ENCODE measurements around the gene GBGT1. TPM values are rescaled to one million over a fixed set of nuclear protein-coding genes. Genes with fewer than 3 reads are reported as not detected.

GBGT1 gene
- total and polyA plus RNA-seq, 5 donors from 2014 or later, result 0.67 to 1.6 (median 1.5) TPM; not detected in 2

GRCh38 chr9:133117271-133118178, 46.2 kb downstream of the GBGT1 start:
- Mint-ChIP-seq H3K27ac (peak overlapping the region; percentile 23 to 78 (median 71)), H3K4me1 (peaks cover 0 to 87% (median 29%) of the 10 kb centered on the region in 4 donors)
- DNase-seq, result no peak

GRCh38 chr9:133116346-133117231, 47.1 kb downstream of the GBGT1 start:
- H3K27ac Mint-ChIP-seq, result peak overlapping the region; percentile 38 to 95 (median 93)
- H3K9me3 ChIP-seq (ENCODE audit: control insufficient read depth in 2 of 2, low read length in 2 of 2), result no peaks in the 10 kb centered on the region
- H3K4me1 ChIP-seq (ENCODE audit: control insufficient read depth, insufficient read depth, low read length, poor library complexity, severe bottlenecking), result peaks cover 90% of the 10 kb centered on the region
- peak overlapping the region; percentile 77 for H3K27ac ChIP-seq (ENCODE audit: insufficient read depth, low read length, poor library complexity, severe bottlenecking)
- no peaks in the 10 kb centered on the region for H3K36me3 Mint-ChIP-seq
- no peak for DNase-seq
- no peaks in the 10 kb centered on the region for H3K27me3 ChIP-seq (ENCODE audit: control insufficient read depth, insufficient read depth, low read length)
- no peaks in the 10 kb centered on the region for H3K9me3 Mint-ChIP-seq
- peaks cover 7% of the 10 kb centered on the region for H3K36me3 ChIP-seq (ENCODE audit: control insufficient read depth, insufficient read depth, low read length)
- H3K27me3 Mint-ChIP-seq, result no peaks in the 10 kb centered on the region
- H3K4me3 ChIP-seq (ENCODE audit: low read depth, low read length), result no peak overlapping the region
- H3K4me3 Mint-ChIP-seq, result peak overlapping the region in 1 of 4 donors; percentile 68
- peaks cover 0 to 80% (median 22%) of the 10 kb centered on the region in 4 donors for H3K4me1 Mint-ChIP-seq
- no peak for ATAC-seq (ENCODE audit: low read depth in 2 of 2)

More at GRCh38 chr9:133117271-133118178, 46.2 kb downstream of the GBGT1 start:
- Mint-ChIP-seq H3K27me3 (no peaks in the 10 kb centered on the region), H3K36me3 (no peaks in the 10 kb centered on the region), H3K9me3 (no peaks in the 10 kb centered on the region), H3K4me3 (peak overlapping the region in 3 of 4 donors; percentile 52 to 59 (median 54))
- ATAC-seq (ENCODE audit: low read depth in 2 of 2), result no peak
- Histone ChIP-seq H3K9me3 (ENCODE audit: control insufficient read depth in 2 of 2, low read length in 2 of 2) (no peaks in the 10 kb centered on the region), H3K27me3 (ENCODE audit: control insufficient read depth, insufficient read depth, low read length) (no peaks in the 10 kb centered on the region), H3K4me1 (ENCODE audit: control insufficient read depth, insufficient read depth, low read length, poor library complexity, severe bottlenecking) (peaks cover 94% of the 10 kb centered on the region), H3K36me3 (ENCODE audit: control insufficient read depth, insufficient read depth, low read length) (no peaks in the 10 kb centered on the region), H3K27ac (ENCODE audit: insufficient read depth, low read length, poor library complexity, severe bottlenecking) (peak overlapping the region; percentile 15), H3K4me3 (ENCODE audit: low read depth, low read length) (no peak overlapping the region)

DNA sequence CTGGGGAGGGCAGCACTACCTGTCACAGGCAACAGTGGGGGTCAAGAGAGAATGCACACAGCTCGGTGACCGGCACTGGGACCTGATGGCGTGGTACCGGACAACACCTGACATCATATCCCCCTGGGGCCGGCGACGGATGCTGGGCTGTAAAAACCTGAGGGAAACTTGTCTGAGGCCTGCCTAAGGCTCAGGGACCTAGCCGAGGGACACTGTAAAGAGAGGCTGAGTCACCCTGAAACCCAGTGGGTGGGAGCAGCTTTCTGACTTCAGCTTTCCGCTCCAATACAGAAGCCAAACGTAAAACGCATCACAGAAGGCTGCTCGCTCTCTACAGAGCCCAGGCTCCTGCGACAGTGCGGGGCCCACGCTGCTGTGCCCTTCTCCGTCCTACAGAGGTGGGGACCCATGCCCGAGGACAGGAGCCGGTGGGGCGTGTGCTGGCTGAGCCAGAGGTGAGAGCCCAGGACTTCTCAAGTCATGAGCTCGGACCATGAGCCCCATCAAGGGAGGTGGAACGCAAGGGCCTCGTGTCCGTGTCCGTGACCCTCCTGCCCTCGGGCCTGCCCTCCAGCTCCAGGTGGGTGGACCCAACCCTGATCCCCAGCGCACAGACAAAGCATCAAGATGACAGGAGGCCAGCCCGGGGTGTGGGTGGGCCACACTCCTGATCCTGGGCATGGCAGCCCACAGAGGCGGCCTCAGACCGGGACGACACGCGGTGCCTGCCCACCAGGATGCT, 47.9 kb downstream of the GBGT1 start:
- peak overlapping the region; percentile 32 to 95 (median 93) for H3K27ac Mint-ChIP-seq
- Histone ChIP-seq H3K27me3 (ENCODE audit: control insufficient read depth, insufficient read depth, low read length) (no peaks in the 10 kb centered on the region), H3K4me1 (ENCODE audit: control insufficient read depth, insufficient read depth, low read length, poor library complexity, severe bottlenecking) (peaks cover 85% of the 10 kb centered on the region), H3K9me3 (ENCODE audit: control insufficient read depth in 2 of 2, low read length in 2 of 2) (no peaks in the 10 kb centered on the region), H3K4me3 (ENCODE audit: low read depth, low read length) (no peak overlapping the region), H3K36me3 (ENCODE audit: control insufficient read depth, insufficient read depth, low read length) (peaks cover 13% of the 10 kb centered on the region), H3K27ac (ENCODE audit: insufficient read depth, low read length, poor library complexity, severe bottlenecking) (peak overlapping the region; percentile 77)
- no peaks in the 10 kb centered on the region for H3K27me3 Mint-ChIP-seq
- peaks cover 0 to 79% (median 19%) of the 10 kb centered on the region in 4 donors for H3K4me1 Mint-ChIP-seq
- H3K9me3 Mint-ChIP-seq, result no peaks in the 10 kb centered on the region
- DNase-seq (peak; percentile 51 to 90 (median 63)), ATAC-seq (ENCODE audit: low read depth in 2 of 2) (peak; percentile 90 to 93)
- H3K4me3 Mint-ChIP-seq, result peak overlapping the region; percentile 74 to 87 (median 80)
- H3K36me3 Mint-ChIP-seq, result no peaks in the 10 kb centered on the region

- Mint-ChIP-seq H3K27me3 (no peaks in the 10 kb centered on the region), H3K36me3 (peaks cover 3% of the 10 kb centered on the region), H3K4me3 (peak overlapping the region; percentile 33 to 87 (median 80)), H3K27ac (peak overlapping the region; percentile 32 to 95 (median 93)), H3K9me3 (no peaks in the 10 kb centered on the region), H3K4me1 (peaks cover 0 to 75% (median 19%) of the 10 kb centered on the region in 4 donors)
- no peak overlapping the region for H3K4me3 ChIP-seq (ENCODE audit: low read depth, low read length)
- DNase-seq (peak in 1 of 3 donors; percentile 52), ATAC-seq (ENCODE audit: low read depth in 2 of 2) (no peak)
- H3K27ac ChIP-seq (ENCODE audit: insufficient read depth, low read length, poor library complexity, severe bottlenecking), result peak overlapping the region; percentile 77
- no peaks in the 10 kb centered on the region for H3K9me3 ChIP-seq (ENCODE audit: control insufficient read depth in 2 of 2, low read length in 2 of 2)
- peaks cover 79% of the 10 kb centered on the region for H3K4me1 ChIP-seq (ENCODE audit: control insufficient read depth, insufficient read depth, low read length, poor library complexity, severe bottlenecking)
- H3K27me3 ChIP-seq (ENCODE audit: control insufficient read depth, insufficient read depth, low read length), result no peaks in the 10 kb centered on the region
- peaks cover 19% of the 10 kb centered on the region for H3K36me3 ChIP-seq (ENCODE audit: control insufficient read depth, insufficient read depth, low read length)
These were observed 48.7 kb downstream of the GBGT1 start for GRCh38 chr9:133114886-133115603.

GRCh38 chr9:133113949-133114885, 49.5 kb downstream of the GBGT1 start:
- Mint-ChIP-seq H3K4me1 (peaks cover 0 to 68% (median 20%) of the 10 kb centered on the region in 4 donors), H3K4me3 (peak overlapping the region; percentile 15 to 57 (median 40)), H3K36me3 (peaks cover 7% of the 10 kb centered on the region), H3K27me3 (no peaks in the 10 kb centered on the region), H3K9me3 (no peaks in the 10 kb centered on the region), H3K27ac (peak overlapping the region in 2 of 3 donors; percentile 88 to 93)
- H3K36me3 ChIP-seq (ENCODE audit: control insufficient read depth, insufficient read depth, low read length), result peaks cover 28% of the 10 kb centered on the region
- DNase-seq (no peak), ATAC-seq (ENCODE audit: low read depth in 2 of 2) (no peak)
- no peaks in the 10 kb centered on the region for H3K9me3 ChIP-seq (ENCODE audit: control insufficient read depth in 2 of 2, low read length in 2 of 2)
- H3K27ac ChIP-seq (ENCODE audit: insufficient read depth, low read length, poor library complexity, severe bottlenecking), result peak overlapping the region; percentile 77
- no peaks in the 10 kb centered on the region for H3K27me3 ChIP-seq (ENCODE audit: control insufficient read depth, insufficient read depth, low read length)
- H3K4me1 ChIP-seq (ENCODE audit: control insufficient read depth, insufficient read depth, low read length, poor library complexity, severe bottlenecking), result peaks cover 70% of the 10 kb centered on the region
- H3K4me3 ChIP-seq (ENCODE audit: low read depth, low read length), result no peak overlapping the region

GRCh38 chr9:133113163-133113948, 50.4 kb downstream of the GBGT1 start:
- Mint-ChIP-seq H3K9me3 (no peaks in the 10 kb centered on the region), H3K27me3 (no peaks in the 10 kb centered on the region), H3K4me1 (peaks cover 0 to 59% (median 14%) of the 10 kb centered on the region in 4 donors), H3K36me3 (peaks cover 7% of the 10 kb centered on the region), H3K4me3 (peak overlapping the region in 1 of 4 donors; percentile 48), H3K27ac (peak overlapping the region; percentile 68 to 84 (median 80))
- peaks cover 36% of the 10 kb centered on the region for H3K36me3 ChIP-seq (ENCODE audit: control insufficient read depth, insufficient read depth, low read length)
- no peak for DNase-seq
- no peaks in the 10 kb centered on the region for H3K9me3 ChIP-seq (ENCODE audit: control insufficient read depth in 2 of 2, low read length in 2 of 2)
- no peaks in the 10 kb centered on the region for H3K27me3 ChIP-seq (ENCODE audit: control insufficient read depth, insufficient read depth, low read length)
- peak overlapping the region; percentile 58 for H3K27ac ChIP-seq (ENCODE audit: insufficient read depth, low read length, poor library complexity, severe bottlenecking)
- H3K4me3 ChIP-seq (ENCODE audit: low read depth, low read length), result no peak overlapping the region
- ATAC-seq (ENCODE audit: low read depth in 2 of 2), result no peak
- peaks cover 62% of the 10 kb centered on the region for H3K4me1 ChIP-seq (ENCODE audit: control insufficient read depth, insufficient read depth, low read length, poor library complexity, severe bottlenecking)
